GM12801 (cell line): ENCODE data around the gene COL5A1.

Experiments used
- TF ChIP-seq, protein P1 (sequence below): IDR thresholded peaks from one replicate; pipeline ENCODE4 v1.5.1; 2011; ENCODE audit warnings: control low read depth; ENCODE audit not compliant: insufficient read length; ENCODE audit errors: extremely low read depth

Gene COL5A1

DNA sequence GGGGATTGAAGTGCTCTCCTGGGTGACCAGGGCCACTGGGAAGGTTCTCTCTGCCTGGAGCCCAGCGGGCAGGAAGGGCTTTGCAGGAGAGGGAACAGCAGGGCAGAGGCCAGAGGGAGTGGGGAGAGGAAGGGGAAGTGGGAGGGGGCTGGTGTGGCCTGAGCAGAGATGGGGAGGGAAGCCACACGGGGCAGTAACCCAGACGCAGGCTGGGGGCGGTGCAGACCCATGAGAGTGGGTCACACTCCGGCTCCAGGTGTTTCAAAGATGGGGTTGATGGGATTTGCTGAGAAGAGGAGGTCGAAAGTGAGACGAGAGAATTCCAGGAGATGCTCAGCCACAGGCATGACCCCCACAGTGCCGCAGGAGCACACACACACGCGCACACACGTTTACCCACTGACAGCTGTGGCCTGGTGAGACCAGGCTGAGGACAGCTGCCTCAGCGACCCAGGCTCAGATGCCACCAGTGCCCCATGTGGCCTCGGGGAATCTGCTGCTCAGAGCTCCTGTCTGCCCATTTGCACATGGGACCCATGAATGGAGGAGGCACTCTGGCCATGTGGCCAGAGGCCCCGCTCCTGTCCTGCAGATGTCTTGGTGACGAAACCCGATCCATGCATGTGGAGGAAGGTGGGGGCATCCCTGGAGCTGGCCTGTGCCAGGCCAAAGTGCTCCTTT is 206.3 kb downstream of the COL5A1 start:
- TF ChIP-seq, protein P1, sequence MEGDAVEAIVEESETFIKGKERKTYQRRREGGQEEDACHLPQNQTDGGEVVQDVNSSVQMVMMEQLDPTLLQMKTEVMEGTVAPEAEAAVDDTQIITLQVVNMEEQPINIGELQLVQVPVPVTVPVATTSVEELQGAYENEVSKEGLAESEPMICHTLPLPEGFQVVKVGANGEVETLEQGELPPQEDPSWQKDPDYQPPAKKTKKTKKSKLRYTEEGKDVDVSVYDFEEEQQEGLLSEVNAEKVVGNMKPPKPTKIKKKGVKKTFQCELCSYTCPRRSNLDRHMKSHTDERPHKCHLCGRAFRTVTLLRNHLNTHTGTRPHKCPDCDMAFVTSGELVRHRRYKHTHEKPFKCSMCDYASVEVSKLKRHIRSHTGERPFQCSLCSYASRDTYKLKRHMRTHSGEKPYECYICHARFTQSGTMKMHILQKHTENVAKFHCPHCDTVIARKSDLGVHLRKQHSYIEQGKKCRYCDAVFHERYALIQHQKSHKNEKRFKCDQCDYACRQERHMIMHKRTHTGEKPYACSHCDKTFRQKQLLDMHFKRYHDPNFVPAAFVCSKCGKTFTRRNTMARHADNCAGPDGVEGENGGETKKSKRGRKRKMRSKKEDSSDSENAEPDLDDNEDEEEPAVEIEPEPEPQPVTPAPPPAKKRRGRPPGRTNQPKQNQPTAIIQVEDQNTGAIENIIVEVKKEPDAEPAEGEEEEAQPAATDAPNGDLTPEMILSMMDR: no peak

DNA sequence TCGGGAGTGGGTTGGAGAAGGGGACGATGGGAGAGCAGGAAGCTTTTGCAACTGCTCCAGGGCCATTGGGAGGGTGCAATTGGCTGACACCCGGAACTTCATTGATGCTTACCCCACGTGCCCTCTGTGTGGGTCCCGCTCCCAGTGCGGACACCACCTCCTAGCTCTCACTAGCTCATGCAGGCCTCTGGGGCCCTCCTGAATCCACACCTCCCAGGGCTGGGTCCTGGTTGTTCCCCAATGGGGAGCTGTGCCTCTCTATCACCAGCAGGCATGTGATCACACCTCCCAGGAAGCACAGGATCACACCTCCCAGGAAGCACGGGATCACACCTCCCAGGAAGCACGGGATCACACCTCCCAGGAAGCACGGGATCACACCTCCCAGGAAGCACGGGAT is 206.9 kb downstream of the COL5A1 start:
- TF ChIP-seq, protein P1: no peak

DNA sequence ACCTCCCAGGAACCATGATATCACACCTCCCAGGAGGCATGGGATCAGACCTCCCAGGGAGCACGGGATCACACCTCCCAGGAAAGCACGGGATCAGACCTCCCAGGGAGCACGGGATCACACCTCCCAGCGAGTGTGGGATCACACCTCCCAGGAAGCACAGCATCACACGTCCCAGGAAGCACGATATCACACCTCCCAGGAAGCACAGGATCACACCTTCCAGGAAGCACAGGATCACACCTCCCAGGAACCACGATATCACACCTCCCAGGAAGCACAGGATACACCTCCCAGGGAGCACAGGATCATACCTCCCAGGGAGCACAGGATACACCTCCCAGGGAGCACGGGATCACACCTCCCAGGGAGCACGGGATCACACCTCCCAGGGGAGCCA is 209.0 kb downstream of the COL5A1 start:
- TF ChIP-seq, protein P1: no peak

DNA sequence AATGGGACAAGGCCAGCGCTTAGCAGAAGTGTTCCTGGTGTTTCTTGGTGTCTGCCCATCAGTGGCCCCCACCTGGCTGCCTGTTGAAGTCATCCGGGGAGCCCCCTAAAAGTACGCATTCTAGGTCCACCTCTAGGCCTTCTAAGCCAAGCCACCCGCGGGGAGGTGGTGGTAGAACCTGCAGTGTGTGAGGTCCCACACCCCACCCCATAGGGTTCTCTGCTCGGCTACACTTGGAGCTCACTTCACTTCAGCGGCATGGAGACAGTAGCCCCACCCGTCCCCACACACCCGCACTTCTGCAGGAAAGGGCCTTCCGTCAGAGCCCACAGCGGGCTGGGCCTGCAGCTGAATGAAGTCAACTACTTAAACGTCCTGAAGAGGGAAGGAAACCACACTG is 209.4 kb downstream of the COL5A1 start:
- TF ChIP-seq, protein P1: no peak

DNA sequence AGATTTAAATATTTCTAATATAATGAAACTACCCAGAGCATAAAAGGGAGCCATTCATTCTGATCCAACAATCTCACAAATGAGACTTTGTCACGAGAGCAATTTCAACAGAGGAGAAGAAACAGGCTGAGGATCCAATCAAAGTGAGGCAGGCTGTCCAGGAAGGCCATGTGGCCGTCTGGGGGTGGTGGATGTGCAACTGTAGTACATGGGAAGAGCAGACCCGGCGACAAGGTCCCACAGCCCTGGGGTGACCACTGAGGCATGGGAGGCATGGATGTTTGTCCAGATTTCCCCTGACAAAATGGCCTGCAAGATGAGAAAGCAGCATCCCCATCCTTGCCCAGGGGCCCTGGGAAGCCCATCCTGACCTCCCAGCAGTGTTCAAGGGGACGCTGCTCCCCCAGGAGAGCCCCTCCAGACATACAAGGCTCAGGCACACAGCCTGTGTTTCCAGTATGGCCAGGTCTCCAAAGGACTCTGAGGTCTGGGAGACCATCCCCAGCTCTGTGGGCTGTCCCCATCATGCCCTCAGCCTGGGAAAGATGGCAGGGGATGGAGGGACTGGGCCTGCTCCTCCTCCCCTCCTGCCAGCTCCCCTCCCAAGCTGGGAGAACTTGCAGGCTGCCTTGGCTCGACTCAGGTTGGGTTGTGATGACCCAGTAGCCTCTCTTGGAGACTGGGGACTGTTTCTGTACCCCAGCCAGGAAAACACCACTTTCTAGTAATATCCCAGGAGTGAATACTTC is 211.5 kb downstream of the COL5A1 start:
- TF ChIP-seq, protein P1: no peak

DNA sequence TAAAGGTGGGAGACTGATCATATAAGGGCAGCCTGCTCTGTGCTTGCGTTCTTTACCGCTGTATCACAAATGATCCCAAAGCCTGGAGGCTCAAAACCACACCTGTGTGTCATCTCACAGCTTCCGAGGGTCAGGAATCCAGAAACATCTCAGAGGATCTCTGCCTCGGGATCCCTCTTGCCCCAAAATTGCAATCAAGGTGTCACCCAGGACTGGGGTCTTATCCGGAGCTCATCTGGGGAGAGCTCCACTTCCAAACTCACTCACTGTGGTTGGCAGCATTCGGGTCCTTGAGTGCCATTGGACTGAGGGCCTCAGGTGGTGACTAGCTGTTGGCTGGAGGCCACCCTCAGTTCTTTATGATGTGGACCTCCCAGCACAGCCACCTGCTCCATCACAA is 212.3 kb downstream of the COL5A1 start:
- TF ChIP-seq, protein P1: no peak

DNA sequence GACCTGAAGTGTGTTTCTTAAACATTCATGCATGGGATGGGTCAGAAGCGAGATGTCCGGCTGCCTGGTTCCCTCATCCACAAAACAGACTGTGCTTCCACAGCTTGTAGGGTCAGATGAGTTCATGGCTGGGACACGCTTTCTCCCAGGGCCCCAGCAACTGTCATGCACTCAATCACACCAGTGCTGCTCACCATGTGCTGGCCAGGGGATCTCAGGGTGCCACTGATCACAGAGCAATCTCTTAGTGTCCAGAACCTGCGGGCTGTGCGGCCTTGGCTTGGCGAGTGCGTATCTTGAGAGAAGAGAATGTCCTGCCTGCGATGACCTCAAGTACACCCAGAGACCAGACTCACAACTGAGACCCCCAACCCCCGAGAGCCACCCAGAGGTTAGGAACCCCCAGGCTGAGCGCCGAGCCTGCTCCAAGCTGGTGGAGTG is 213.0 kb downstream of the COL5A1 start:
- TF ChIP-seq, protein P1: no peak
